SK-N-SH treated with all-trans-retinoic acid at 6 μM for 48 hours (cell line): ENCODE results near the gene MGMT.

Experiments used
- ATAC-seq: fragments of 200-7000 bp; cut with Tn5 transposase; 3 replicates; pipeline ENCODE4 v1.9.1; 2020; ENCODE audit warnings: mild to moderate bottlenecking, moderate library complexity
- ARNTL ChIP-seq: fragments of 450-650 bp; formaldehyde crosslinking; IDR thresholded peaks from 2 replicates; pipeline ENCODE4 v1.5.0; 2020; ENCODE audit warnings: low read depth, mild to moderate bottlenecking, moderate library complexity, borderline replicate concordance
- BACH2 ChIP-seq: fragments of 250-450 bp; sonication (Bioruptor Pico); IDR thresholded peaks from 2 replicates; pipeline ENCODE4 v1.9.0; 2021; ENCODE audit warnings: mild to moderate bottlenecking, borderline replicate concordance
- CSDC2 ChIP-seq: fragments of 250-450 bp; sonication (Bioruptor Pico); IDR thresholded peaks from 2 replicates; pipeline ENCODE4 v1.5.0; 2020; ENCODE audit warnings: mild to moderate bottlenecking, moderate library complexity
- ESRRG ChIP-seq: fragments of 250-450 bp; sonication (Bioruptor Pico); IDR thresholded peaks from 2 replicates; pipeline ENCODE4 v1.6.1; 2021; ENCODE audit warnings: mild to moderate bottlenecking
- GLIS3 ChIP-seq: fragments of 250-450 bp; sonication (Bioruptor Pico); IDR thresholded peaks from 2 replicates; pipeline ENCODE4 v1.5.0; 2020; ENCODE audit warnings: mild to moderate bottlenecking, moderate library complexity
- OSR1 ChIP-seq: fragments of 250-450 bp; sonication (Bioruptor Pico); IDR thresholded peaks from 2 replicates; pipeline ENCODE4 v1.8.0; 2022; ENCODE audit warnings: moderate library complexity, mild to moderate bottlenecking, inconsistent platforms
- PPARA ChIP-seq: fragments of 250-450 bp; sonication (Bioruptor Pico); IDR thresholded peaks from 2 replicates; pipeline ENCODE4 v1.5.0; 2020; ENCODE audit warnings: mild to moderate bottlenecking, borderline replicate concordance
- RARB ChIP-seq: fragments of 250-450 bp; sonication (Bioruptor Pico); IDR thresholded peaks from 2 replicates; pipeline ENCODE4 v1.8.0; 2021; ENCODE audit warnings: mild to moderate bottlenecking, moderate library complexity
- SNAI2 ChIP-seq: fragments of 250-450 bp; sonication (Bioruptor Pico); IDR thresholded peaks from 2 replicates; pipeline ENCODE4 v1.5.0; 2020; ENCODE audit warnings: mild to moderate bottlenecking, moderate library complexity
- TCF4 ChIP-seq: fragments of 250-450 bp; sonication (Bioruptor Pico); IDR thresholded peaks from 2 replicates; pipeline ENCODE4 v1.8.0; 2021; ENCODE audit warnings: mild to moderate bottlenecking, moderate library complexity, borderline replicate concordance
- TOX ChIP-seq: fragments of 250-450 bp; sonication (Bioruptor Pico); IDR thresholded peaks from 2 replicates; pipeline ENCODE4 v1.8.0; 2021; ENCODE audit warnings: mild to moderate bottlenecking, moderate library complexity, borderline replicate concordance
- ZC3H10 ChIP-seq: fragments of 250-450 bp; sonication (Bioruptor Pico); IDR thresholded peaks from 2 replicates; pipeline ENCODE4 v1.5.1; 2021; ENCODE audit warnings: mild to moderate bottlenecking, moderate library complexity
- ZFP3 ChIP-seq: fragments of 250-450 bp; sonication (Bioruptor Pico); IDR thresholded peaks from 2 replicates; pipeline ENCODE4 v1.5.0; 2020; ENCODE audit warnings: mild to moderate bottlenecking, moderate library complexity
- ZFP30 ChIP-seq: fragments of 450-650 bp; formaldehyde crosslinking; IDR thresholded peaks from 2 replicates; pipeline ENCODE4 v1.5.0; 2022; ENCODE audit warnings: mild to moderate bottlenecking, moderate library complexity
- ZNF565 ChIP-seq: fragments of 450-650 bp; formaldehyde crosslinking; conservative IDR thresholded peaks from 2 replicates; pipeline ENCODE4 v1.5.0; 2020; ENCODE audit warnings: low read depth, mild to moderate bottlenecking, moderate library complexity
- ZNF70 ChIP-seq: fragments of 450-650 bp; formaldehyde crosslinking; IDR thresholded peaks from 2 replicates; pipeline ENCODE4 v1.5.0; 2020; ENCODE audit warnings: mild to moderate bottlenecking, moderate library complexity
- ZNF8 ChIP-seq: fragments of 450-650 bp; formaldehyde crosslinking; IDR thresholded peaks from 2 replicates; pipeline ENCODE4 v1.5.0; 2020; ENCODE audit warnings: mild to moderate bottlenecking, moderate library complexity
- TF ChIP-seq, protein P1 (sequence below): fragments of 250-450 bp; sonication (Bioruptor Pico); IDR thresholded peaks from 2 replicates; pipeline ENCODE4 v1.5.1; 2021; ENCODE audit warnings: mild to moderate bottlenecking, moderate library complexity
- TF ChIP-seq, protein P2 (sequence below): fragments of 250-450 bp; sonication (Bioruptor Pico); IDR thresholded peaks from 2 replicates; pipeline ENCODE4 v1.5.1; 2020; ENCODE audit warnings: low read depth, mild to moderate bottlenecking, moderate library complexity
- TF ChIP-seq, protein P3 (sequence below): fragments of 250-450 bp; sonication (Bioruptor Pico); IDR thresholded peaks from 2 replicates; pipeline ENCODE4 v1.8.0; 2021; ENCODE audit warnings: low read depth, mild to moderate bottlenecking, moderate library complexity, borderline replicate concordance
- TF ChIP-seq, protein P4 (sequence below): fragments of 250-450 bp; sonication (Bioruptor Pico); IDR thresholded peaks from 2 replicates; pipeline ENCODE4 v1.8.0; 2020; ENCODE audit warnings: mild to moderate bottlenecking, moderate library complexity, borderline replicate concordance

Gene MGMT

DNA sequence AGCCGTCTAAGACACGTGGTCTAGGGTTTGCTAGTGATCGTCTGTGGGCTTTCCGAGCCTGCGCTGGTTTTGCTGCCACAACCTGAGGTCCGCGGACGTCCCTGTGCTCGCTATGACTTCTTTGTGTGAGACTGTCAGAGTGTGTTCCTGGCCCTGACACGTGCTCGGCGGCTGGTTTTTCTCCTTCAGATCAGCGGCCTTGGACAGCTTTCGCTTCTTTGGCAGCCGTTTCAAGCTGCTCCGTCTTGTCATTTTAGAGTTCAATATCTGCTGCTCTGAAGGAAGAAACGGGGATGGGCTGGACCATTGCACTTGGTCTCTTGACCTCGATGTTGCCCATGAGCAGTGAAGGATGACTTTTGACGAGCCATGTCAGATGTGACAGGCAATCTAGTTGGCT, 147.3 kb downstream of the MGMT start:
- no peak for ATAC-seq
- TF ChIP-seq TCF4 (CRISPR knock-in tag) (no peak), ZNF565 (CRISPR knock-in tag) (no peak), CSDC2 (CRISPR knock-in tag) (no peak), ZFP3 (no peak)

DNA sequence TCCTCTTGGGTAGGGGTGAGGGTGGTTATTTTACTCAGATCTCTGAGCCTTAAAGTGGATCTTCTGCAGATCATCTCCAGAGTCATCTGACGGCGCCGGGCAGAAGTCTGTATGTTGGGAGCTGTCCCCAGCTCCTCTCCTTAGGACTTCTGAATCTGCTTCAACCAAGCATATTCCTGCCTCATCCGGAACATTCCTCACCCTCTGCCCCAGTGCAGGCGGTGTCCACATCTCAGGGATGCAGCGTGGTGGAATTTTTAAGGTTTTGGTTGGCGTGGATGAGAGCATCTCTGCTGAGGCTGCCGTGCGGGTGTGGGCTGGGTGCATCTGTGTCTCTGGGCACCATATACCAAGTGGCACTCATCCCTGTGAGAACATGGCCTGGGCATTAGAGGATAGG, 148.3 kb downstream of the MGMT start:
- TF ChIP-seq, protein P1, sequence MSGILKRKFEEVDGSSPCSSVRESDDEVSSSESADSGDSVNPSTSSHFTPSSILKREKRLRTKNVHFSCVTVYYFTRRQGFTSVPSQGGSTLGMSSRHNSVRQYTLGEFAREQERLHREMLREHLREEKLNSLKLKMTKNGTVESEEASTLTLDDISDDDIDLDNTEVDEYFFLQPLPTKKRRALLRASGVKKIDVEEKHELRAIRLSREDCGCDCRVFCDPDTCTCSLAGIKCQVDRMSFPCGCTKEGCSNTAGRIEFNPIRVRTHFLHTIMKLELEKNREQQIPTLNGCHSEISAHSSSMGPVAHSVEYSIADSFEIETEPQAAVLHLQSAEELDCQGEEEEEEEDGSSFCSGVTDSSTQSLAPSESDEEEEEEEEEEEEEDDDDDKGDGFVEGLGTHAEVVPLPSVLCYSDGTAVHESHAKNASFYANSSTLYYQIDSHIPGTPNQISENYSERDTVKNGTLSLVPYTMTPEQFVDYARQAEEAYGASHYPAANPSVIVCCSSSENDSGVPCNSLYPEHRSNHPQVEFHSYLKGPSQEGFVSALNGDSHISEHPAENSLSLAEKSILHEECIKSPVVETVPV (CRISPR knock-in tag) = no peak
- TF ChIP-seq ZC3H10 (no peak), ZNF565 (CRISPR knock-in tag) (no peak), CSDC2 (CRISPR knock-in tag) (no peak), TOX (CRISPR knock-in tag) (no peak), ARNTL (no peak), GLIS3 (CRISPR knock-in tag) (no peak), BACH2 (CRISPR knock-in tag) (no peak), RARB (CRISPR knock-in tag) (no peak), TCF4 (CRISPR knock-in tag) (no peak), ZFP3 (no peak), ZFP30 (CRISPR knock-in tag) (no peak)
- TF ChIP-seq, protein P2, sequence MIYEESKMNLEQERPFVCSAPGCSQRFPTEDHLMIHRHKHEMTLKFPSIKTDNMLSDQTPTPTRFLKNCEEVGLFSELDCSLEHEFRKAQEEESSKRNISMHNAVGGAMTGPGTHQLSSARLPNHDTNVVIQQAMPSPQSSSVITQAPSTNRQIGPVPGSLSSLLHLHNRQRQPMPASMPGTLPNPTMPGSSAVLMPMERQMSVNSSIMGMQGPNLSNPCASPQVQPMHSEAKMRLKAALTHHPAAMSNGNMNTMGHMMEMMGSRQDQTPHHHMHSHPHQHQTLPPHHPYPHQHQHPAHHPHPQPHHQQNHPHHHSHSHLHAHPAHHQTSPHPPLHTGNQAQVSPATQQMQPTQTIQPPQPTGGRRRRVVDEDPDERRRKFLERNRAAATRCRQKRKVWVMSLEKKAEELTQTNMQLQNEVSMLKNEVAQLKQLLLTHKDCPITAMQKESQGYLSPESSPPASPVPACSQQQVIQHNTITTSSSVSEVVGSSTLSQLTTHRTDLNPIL (CRISPR knock-in tag) = no peak
- TF ChIP-seq, protein P3, sequence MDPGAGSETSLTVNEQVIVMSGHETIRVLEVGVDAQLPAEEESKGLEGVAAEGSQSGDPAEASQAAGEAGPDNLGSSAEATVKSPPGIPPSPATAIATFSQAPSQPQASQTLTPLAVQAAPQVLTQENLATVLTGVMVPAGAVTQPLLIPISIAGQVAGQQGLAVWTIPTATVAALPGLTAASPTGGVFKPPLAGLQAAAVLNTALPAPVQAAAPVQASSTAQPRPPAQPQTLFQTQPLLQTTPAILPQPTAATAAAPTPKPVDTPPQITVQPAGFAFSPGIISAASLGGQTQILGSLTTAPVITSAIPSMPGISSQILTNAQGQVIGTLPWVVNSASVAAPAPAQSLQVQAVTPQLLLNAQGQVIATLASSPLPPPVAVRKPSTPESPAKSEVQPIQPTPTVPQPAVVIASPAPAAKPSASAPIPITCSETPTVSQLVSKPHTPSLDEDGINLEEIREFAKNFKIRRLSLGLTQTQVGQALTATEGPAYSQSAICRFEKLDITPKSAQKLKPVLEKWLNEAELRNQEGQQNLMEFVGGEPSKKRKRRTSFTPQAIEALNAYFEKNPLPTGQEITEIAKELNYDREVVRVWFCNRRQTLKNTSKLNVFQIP = no peak
- TF ChIP-seq, all 23 proteins: peak for 0
- no peak for ATAC-seq

DNA sequence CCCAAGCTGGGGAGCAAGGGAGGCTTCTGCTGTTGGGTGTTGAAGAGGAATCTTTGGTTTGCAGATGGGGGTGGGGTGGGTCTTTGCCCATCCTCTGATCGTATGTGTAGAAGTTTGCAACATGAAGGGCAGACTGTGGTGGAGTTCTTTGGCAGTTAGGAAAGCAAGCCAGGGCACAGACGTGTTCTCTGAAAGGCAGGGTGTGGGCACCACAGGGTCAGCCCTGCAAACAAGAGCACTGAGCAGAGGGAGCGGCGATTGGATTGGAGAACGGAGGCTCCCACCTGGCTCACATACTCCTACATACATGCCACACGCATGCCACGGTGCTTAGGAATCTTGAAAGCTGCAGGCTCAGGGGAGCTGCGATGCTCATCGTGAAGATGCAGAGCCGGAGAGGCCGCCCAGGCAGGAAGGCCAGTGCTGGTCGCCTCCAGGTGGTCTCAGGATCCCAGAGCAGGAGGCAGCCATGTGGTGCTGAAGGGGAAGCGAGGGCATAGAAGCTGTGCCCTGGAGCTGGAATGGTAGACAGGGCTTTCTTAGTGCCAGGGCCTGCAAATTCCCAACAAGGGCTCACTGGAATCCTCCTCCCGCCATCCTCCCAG, 149.0 kb downstream of the MGMT start:
- ATAC-seq = no peak
- TF ChIP-seq ZFP3 = no peak
- no peak for TF ChIP-seq ZNF8 (CRISPR knock-in tag)
- TF ChIP-seq CSDC2 (CRISPR knock-in tag) = no peak
- no peak for TF ChIP-seq PPARA (CRISPR knock-in tag)
- TF ChIP-seq SNAI2 (CRISPR knock-in tag) = no peak
- TF ChIP-seq TCF4 (CRISPR knock-in tag) = no peak
- TF ChIP-seq, protein P1 (CRISPR knock-in tag) = no peak
- no peak for TF ChIP-seq ZFP30 (CRISPR knock-in tag)
- TF ChIP-seq BACH2 (CRISPR knock-in tag) = no peak
- no peak for TF ChIP-seq RARB (CRISPR knock-in tag)

DNA sequence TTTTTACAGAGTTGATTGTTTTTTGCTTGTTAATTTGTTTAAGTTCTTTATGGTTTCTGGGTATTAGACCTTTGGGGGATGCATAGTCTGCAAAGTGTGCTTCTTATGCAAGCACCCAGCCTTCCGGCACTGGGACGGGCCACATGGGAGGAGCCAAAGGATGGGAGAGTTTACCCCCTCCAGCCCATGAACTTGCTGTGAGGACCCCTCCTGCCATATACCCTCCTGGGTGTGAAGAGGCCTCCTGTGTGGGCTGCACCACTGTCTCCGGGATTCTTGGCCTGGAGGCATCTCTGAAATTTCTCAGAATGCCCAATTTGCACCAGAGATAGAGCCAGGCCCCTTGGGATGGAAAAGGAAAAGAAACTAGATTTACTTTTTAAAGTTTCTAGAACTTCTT, 150.7 kb downstream of the MGMT start:
- no peak for ATAC-seq
- TF ChIP-seq, protein P2 (CRISPR knock-in tag) = no peak
- no peak for TF ChIP-seq OSR1
- no peak for TF ChIP-seq RARB (CRISPR knock-in tag)
- no peak for TF ChIP-seq ZC3H10
- TF ChIP-seq, protein P3 = no peak
- TF ChIP-seq, protein P4, sequence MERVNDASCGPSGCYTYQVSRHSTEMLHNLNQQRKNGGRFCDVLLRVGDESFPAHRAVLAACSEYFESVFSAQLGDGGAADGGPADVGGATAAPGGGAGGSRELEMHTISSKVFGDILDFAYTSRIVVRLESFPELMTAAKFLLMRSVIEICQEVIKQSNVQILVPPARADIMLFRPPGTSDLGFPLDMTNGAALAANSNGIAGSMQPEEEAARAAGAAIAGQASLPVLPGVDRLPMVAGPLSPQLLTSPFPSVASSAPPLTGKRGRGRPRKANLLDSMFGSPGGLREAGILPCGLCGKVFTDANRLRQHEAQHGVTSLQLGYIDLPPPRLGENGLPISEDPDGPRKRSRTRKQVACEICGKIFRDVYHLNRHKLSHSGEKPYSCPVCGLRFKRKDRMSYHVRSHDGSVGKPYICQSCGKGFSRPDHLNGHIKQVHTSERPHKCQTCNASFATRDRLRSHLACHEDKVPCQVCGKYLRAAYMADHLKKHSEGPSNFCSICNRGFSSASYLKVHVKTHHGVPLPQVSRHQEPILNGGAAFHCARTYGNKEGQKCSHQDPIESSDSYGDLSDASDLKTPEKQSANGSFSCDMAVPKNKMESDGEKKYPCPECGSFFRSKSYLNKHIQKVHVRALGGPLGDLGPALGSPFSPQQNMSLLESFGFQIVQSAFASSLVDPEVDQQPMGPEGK = no peak
- TF ChIP-seq ESRRG (CRISPR knock-in tag) = no peak
- no peak for TF ChIP-seq ZNF565 (CRISPR knock-in tag)
- no peak for TF ChIP-seq ZFP30 (CRISPR knock-in tag)
- no peak for TF ChIP-seq TOX (CRISPR knock-in tag)
- TF ChIP-seq ZNF70 (CRISPR knock-in tag) = no peak
- TF ChIP-seq, protein P1 (CRISPR knock-in tag) = no peak
- TF ChIP-seq SNAI2 (CRISPR knock-in tag) = no peak
- no peak for TF ChIP-seq CSDC2 (CRISPR knock-in tag)
